Mucosa of rectum (tissue), 2 donors: ENCODE results near the gene NCF1.
"Not testable (repeated sequence)": the region's sequence is repeated elsewhere in the genome, so short reads cannot be mapped to it uniquely, and the experiment has no call there.

Experiments used
- H3K27ac ChIP-seq, 2 donors: one replicate each; pipeline ENCODE4 v1.7.0; 2013; ENCODE audit warnings: inconsistent platforms in 2 of 2, low read depth in 2 of 2, low read length in 2 of 2
- H3K27me3 ChIP-seq, 2 donors: one replicate each; pipeline ENCODE4 v1.7.0; 2013; ENCODE audit warnings: low read length in 2 of 2; ENCODE audit not compliant: control insufficient read depth in 2 of 2, insufficient read depth in 2 of 2
- H3K36me3 ChIP-seq, 2 donors: one replicate each; pipeline ENCODE4 v1.7.0; 2013; ENCODE audit warnings: low read length in 2 of 2; ENCODE audit not compliant: control insufficient read depth in 2 of 2, insufficient read depth in 2 of 2
- H3K4me1 ChIP-seq, 2 donors: one replicate each; pipeline ENCODE4 v1.7.0; 2013; ENCODE audit warnings: low read length in 2 of 2, mild to moderate bottlenecking in 1 of 2; ENCODE audit not compliant: control insufficient read depth in 2 of 2, insufficient read depth in 2 of 2
- H3K4me3 ChIP-seq, 2 donors: one replicate each; pipeline ENCODE4 v1.7.0; 2013; ENCODE audit warnings: low read length in 2 of 2
- H3K9ac ChIP-seq, 2 donors: one replicate each; pipeline ENCODE4 v1.7.0; 2013; ENCODE audit warnings: low read length in 2 of 2, low read depth in 1 of 2, mild to moderate bottlenecking in 1 of 2
- H3K9me3 ChIP-seq, 2 donors: one replicate each; pipeline ENCODE4 v1.7.0; 2013; ENCODE audit warnings: low read length in 2 of 2; ENCODE audit not compliant: control insufficient read depth in 2 of 2
- donor health status: healthy.
- donor health status: Normal muscosa, but diverticular disease.

The NCF1 gene

GRCh38 chr7:74758268-74758667 is 15.5 kb upstream of the NCF1 start:
- not testable (repeated sequence) for H3K27me3 ChIP-seq, H3K36me3 ChIP-seq, H3K9ac ChIP-seq, H3K4me3 ChIP-seq, H3K4me1 ChIP-seq, H3K9me3 ChIP-seq, H3K27ac ChIP-seq

GRCh38 chr7:74758982-74759381 is 14.8 kb upstream of the NCF1 start:
- H3K36me3 ChIP-seq, H3K4me3 ChIP-seq, H3K27me3 ChIP-seq, H3K4me1 ChIP-seq, H3K27ac ChIP-seq, H3K9me3 ChIP-seq, H3K9ac ChIP-seq: not testable (repeated sequence)

- H3K9ac ChIP-seq, H3K4me1 ChIP-seq, H3K9me3 ChIP-seq, H3K4me3 ChIP-seq, H3K27me3 ChIP-seq, H3K27ac ChIP-seq, H3K36me3 ChIP-seq: not testable (repeated sequence)
Observed at GRCh38 chr7:74765205-74765918, 8.4 kb upstream of the NCF1 start.

- not testable (repeated sequence) for H3K27ac ChIP-seq, H3K4me1 ChIP-seq, H3K36me3 ChIP-seq, H3K9ac ChIP-seq, H3K27me3 ChIP-seq, H3K4me3 ChIP-seq, H3K9me3 ChIP-seq
Observed at GRCh38 chr7:74766509-74766908, 7.3 kb upstream of the NCF1 start.

GRCh38 chr7:74766991-74767390 is 6.8 kb upstream of the NCF1 start:
- not testable (repeated sequence) for H3K4me1 ChIP-seq, H3K36me3 ChIP-seq, H3K27ac ChIP-seq, H3K9me3 ChIP-seq, H3K9ac ChIP-seq, H3K4me3 ChIP-seq, H3K27me3 ChIP-seq

GRCh38 chr7:74770062-74770461 is 3.7 kb upstream of the NCF1 start:
- H3K4me3 ChIP-seq, H3K36me3 ChIP-seq, H3K9ac ChIP-seq, H3K4me1 ChIP-seq, H3K9me3 ChIP-seq, H3K27ac ChIP-seq, H3K27me3 ChIP-seq: not testable (repeated sequence)

GRCh38 chr7:74772093-74772492 is 1.7 kb upstream of the NCF1 start:
- H3K27ac ChIP-seq, H3K9ac ChIP-seq, H3K9me3 ChIP-seq, H3K4me3 ChIP-seq, H3K4me1 ChIP-seq, H3K27me3 ChIP-seq, H3K36me3 ChIP-seq: not testable (repeated sequence)

GRCh38 chr7:74775111-74775510 is 1.3 kb downstream of the NCF1 start:
- H3K36me3 ChIP-seq, H3K9me3 ChIP-seq, H3K4me1 ChIP-seq, H3K9ac ChIP-seq, H3K4me3 ChIP-seq, H3K27ac ChIP-seq, H3K27me3 ChIP-seq: not testable (repeated sequence)

GRCh38 chr7:74779053-74779452 is 5.2 kb downstream of the NCF1 start:
- H3K9ac ChIP-seq, H3K27ac ChIP-seq, H3K9me3 ChIP-seq, H3K4me3 ChIP-seq, H3K36me3 ChIP-seq, H3K27me3 ChIP-seq, H3K4me1 ChIP-seq: not testable (repeated sequence)

- not testable (repeated sequence) for H3K9ac ChIP-seq, H3K9me3 ChIP-seq, H3K4me1 ChIP-seq, H3K27me3 ChIP-seq, H3K27ac ChIP-seq, H3K4me3 ChIP-seq, H3K36me3 ChIP-seq
Observed at GRCh38 chr7:74781746-74782145, 7.9 kb downstream of the NCF1 start.

- not testable (repeated sequence) for H3K4me1 ChIP-seq, H3K27me3 ChIP-seq, H3K27ac ChIP-seq, H3K4me3 ChIP-seq, H3K9ac ChIP-seq, H3K9me3 ChIP-seq, H3K36me3 ChIP-seq
Observed at GRCh38 chr7:74783595-74783994, 9.8 kb downstream of the NCF1 start.
